Panc1 (cell line): ENCODE measurements around the gene SLC2A5. TPM values are rescaled to one million over a fixed set of nuclear protein-coding genes. Genes with fewer than 3 reads are reported as not detected.

ENCODE experiments used
- ATAC-seq: fragments of 200-7000 bp; cut with Tn5 transposase; 2 replicates; pipeline ENCODE4 v1.9.1; 2020; ENCODE audit warnings: mild to moderate bottlenecking, moderate library complexity
- BruUV-seq: library from RNA; stranded (reverse); fragments of 400-500 nt; replicated peaks from 2 replicates; lab custom pipeline; 2021; lab: Mats Ljungman, UMichigan
- CTCF ChIA-PET: fragments of 300-600 bp; sonication (Branson Sonifier 250); formaldehyde crosslinking; loops from one replicate; lab custom pipeline; 2022; ENCODE audit warnings: antibody characterized with exemption; lab: Charles Lee
- POLR2A ChIA-PET: fragments of 300-600 bp; sonication (Branson Sonifier 250); formaldehyde crosslinking; loops from one replicate; lab custom pipeline; 2022; ENCODE audit warnings: antibody characterized with exemption; lab: Charles Lee
- DNase-seq: peaks from one replicate; pipeline ENCODE4 v3.0.0-alpha.2; 2010; ENCODE audit warnings: low read depth, low spot score
- H3K27ac ChIP-seq: 2 replicates; pipeline ENCODE4 v1.5.1; 2011; ENCODE audit warnings: mild to moderate bottlenecking, low read length, inconsistent platforms
- H3K27me3 ChIP-seq: fragments of 200-500 bp; sonication (Bioruptor generic); 2 replicates; pipeline ENCODE4 v1.6.0; 2014; ENCODE audit warnings: low read length, inconsistent platforms; ENCODE audit not compliant: control insufficient read depth, insufficient read depth
- H3K36me3 ChIP-seq: fragments of 200-500 bp; sonication (Bioruptor generic); 2 replicates; pipeline ENCODE4 v1.5.1; 2014; ENCODE audit warnings: inconsistent platforms, mild to moderate bottlenecking, low read length, moderate library complexity; ENCODE audit not compliant: control insufficient read depth, insufficient read depth
- H3K4me1 ChIP-seq: 2 replicates; pipeline ENCODE4 v1.5.1; 2011; ENCODE audit warnings: inconsistent platforms, mild to moderate bottlenecking, low read length, moderate library complexity; ENCODE audit not compliant: control insufficient read depth, insufficient read depth
- H3K4me3 ChIP-seq, 2 experiments: 2 replicates each; pipeline ENCODE4 v1.5.1; 2011 to 2012; ENCODE audit warnings: low read depth in 2 of 2, low read length in 2 of 2, mild to moderate bottlenecking in 2 of 2, inconsistent platforms in 1 of 2, moderate library complexity in 1 of 2
- H3K9me3 ChIP-seq: fragments of 200-500 bp; sonication (Bioruptor generic); 2 replicates; pipeline ENCODE4 v1.5.1; 2014; ENCODE audit warnings: low read depth, mild to moderate bottlenecking, inconsistent platforms, low read length, moderate library complexity; ENCODE audit not compliant: control insufficient read depth, insufficient read depth
- CTCF ChIP-seq: fragments of 450-650 bp; IDR thresholded peaks from 2 replicates; pipeline ENCODE4 v1.5.1; 2017; ENCODE audit warnings: mild to moderate bottlenecking
- POLR2AphosphoS5 ChIP-seq: IDR thresholded peaks from 2 replicates; pipeline ENCODE4 v1.6.1; 2012; ENCODE audit warnings: mild to moderate bottlenecking, low read depth, low read length, moderate library complexity
- REST ChIP-seq, 2 experiments: IDR thresholded peaks; 2 replicates each; pipeline ENCODE4 v1.6.1; 2011 to 2012; ENCODE audit warnings: low read depth in 2 of 2, control low read depth in 1 of 2, low read length in 1 of 2, mild to moderate bottlenecking in 1 of 2, moderate library complexity in 1 of 2; ENCODE audit not compliant: insufficient read depth in 1 of 2
- SIN3A ChIP-seq: IDR thresholded peaks from 2 replicates; pipeline ENCODE4 v1.6.1; 2012; ENCODE audit warnings: low read depth, mild to moderate bottlenecking, low read length, moderate library complexity, borderline replicate concordance; ENCODE audit not compliant: insufficient read depth
- TCF7L2 ChIP-seq: IDR thresholded peaks from 2 replicates; pipeline ENCODE4 v1.6.1; 2011; ENCODE audit warnings: mild to moderate bottlenecking, low read depth, low read length, inconsistent platforms
- in situ Hi-C: cut with HindIII; loops from 2 replicates; pipeline ENCODE4 v1.10.0; 2016; ENCODE audit warnings: low sequenced_read_pairs, low pct_unique_long_range_greater_than_20kb
- intact Hi-C: fragments of 100-400 bp; cut with micrococcal nuclease; formaldehyde crosslinking; loops from one replicate; pipeline ENCODE4 v1.10.0; 2022; ENCODE audit not compliant: unreplicated experiment
- total RNA-seq: library from RNA; stranded (reverse); gene quantifications from one replicate; pipeline ENCODE4 v1.2.1, GENCODE V29; 2021; ENCODE audit not compliant: unreplicated experiment

Gene SLC2A5
- total RNA-seq, 1 experiment from 2014 or later: 0.26 TPM

- CTCF ChIA-PET: interaction anchor here (0.7 kb wide), 1 partner anchor 85 kb away, joined by 3 read pairs; no protein-coding TSS in a partner anchor
- Histone ChIP-seq H3K27ac (no peak overlapping the region), H3K4me3 (no peak overlapping the region), H3K27me3 (no peaks in the 10 kb centered on the region), H3K9me3 (no peaks in the 10 kb centered on the region), H3K36me3 (no peaks in the 10 kb centered on the region), H3K4me1 (no peaks in the 10 kb centered on the region; the same call in 1 of the 2 replicates)
- TF ChIP-seq SIN3A (no peak), REST (IDR thresholded peaks at IDR 0.05; ENCODE audit: insufficient read depth in 1 of 2, low read depth in 2 of 2, low read length in 1 of 2) (no peak), POLR2AphosphoS5 (no peak)
- ATAC-seq (no peak), DNase-seq (no peak)
- POLR2A ChIA-PET: no interaction called here
- BruUV-seq: no TSS peak
- intact Hi-C loops (no loop called here), in situ Hi-C loops (no loop called here)
Observed at GRCh38 chr1:9079988-9080704, 10.7 kb upstream of the SLC2A5 start.

GRCh38 chr1:9078752-9079500 lies 9.5 kb upstream of the SLC2A5 start:
- Histone ChIP-seq H3K36me3 (no peaks in the 10 kb centered on the region), H3K27ac (no peak overlapping the region), H3K4me3 (no peak overlapping the region), H3K27me3 (no peaks in the 10 kb centered on the region), H3K9me3 (no peaks in the 10 kb centered on the region), H3K4me1 (no peaks in the 10 kb centered on the region; the same call in 1 of the 2 replicates)
- ChIA-PET CTCF (interaction anchor here (0.7 kb wide), 1 partner anchor 87 kb away, joined by 3 read pairs; no protein-coding TSS in a partner anchor), POLR2A (no interaction called here)
- in situ Hi-C loops: no loop called here
- ATAC-seq (peak; percentile 47; the same call in 1 of the 2 replicates), DNase-seq (no peak)
- intact Hi-C loops: no loop called here
- TF ChIP-seq SIN3A (no peak), CTCF (no peak), TCF7L2 (no peak), POLR2AphosphoS5 (no peak), REST (IDR thresholded peaks at IDR 0.05; ENCODE audit: insufficient read depth in 1 of 2, low read depth in 2 of 2, low read length in 1 of 2) (no peak)
- BruUV-seq: no TSS peak
